NCI-H1048 (cell line): Measurements from ENCODE around the gene BCAS3.

Experiments
- DNase-seq: peaks from one replicate; lab custom pipeline; 2025; lab: John Stamatoyannopoulos, UW

The BCAS3 gene

DNA sequence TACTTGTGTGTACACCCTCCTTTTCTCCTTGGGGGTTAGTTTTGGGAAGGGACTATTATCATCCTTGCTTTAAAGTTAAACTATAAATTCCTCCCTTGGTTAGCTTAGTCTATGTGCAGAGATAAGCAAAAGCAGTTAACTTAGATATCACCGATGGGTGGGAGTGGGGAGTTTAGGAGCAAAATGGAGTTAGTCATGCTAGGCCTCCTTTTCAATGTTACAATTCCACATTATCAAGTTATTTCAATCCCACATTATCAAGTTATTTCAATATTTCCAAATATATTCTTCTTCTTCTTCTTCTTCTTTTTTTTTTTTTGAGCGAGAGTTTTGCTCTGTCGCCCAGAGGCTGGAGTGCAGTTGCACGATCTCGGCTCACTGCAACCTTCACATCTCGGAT, 1.7 kb upstream of the BCAS3 start:
- DNase-seq: no peak

GRCh38 chr17:60676758-60677307, 818 bp upstream of the BCAS3 start:
- no peak for DNase-seq

DNA sequence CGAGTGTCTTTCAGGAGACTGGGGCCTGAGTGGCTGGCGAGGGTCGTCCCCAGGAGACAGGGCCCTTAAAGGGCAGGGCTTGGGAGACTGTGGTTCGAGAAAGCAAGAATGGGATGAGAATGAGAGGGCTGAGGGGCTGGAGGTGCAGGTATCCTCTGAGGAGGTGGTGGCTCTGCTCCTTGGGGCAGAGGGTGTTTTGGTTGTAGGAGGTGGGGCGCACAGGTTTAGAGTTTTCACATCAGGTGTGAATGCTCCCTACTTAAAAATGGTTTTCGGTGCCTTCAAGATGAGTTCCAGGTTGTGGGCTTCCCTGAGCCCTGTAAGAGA, 430 bp downstream of the BCAS3 start:
- DNase-seq: no peak

DNA sequence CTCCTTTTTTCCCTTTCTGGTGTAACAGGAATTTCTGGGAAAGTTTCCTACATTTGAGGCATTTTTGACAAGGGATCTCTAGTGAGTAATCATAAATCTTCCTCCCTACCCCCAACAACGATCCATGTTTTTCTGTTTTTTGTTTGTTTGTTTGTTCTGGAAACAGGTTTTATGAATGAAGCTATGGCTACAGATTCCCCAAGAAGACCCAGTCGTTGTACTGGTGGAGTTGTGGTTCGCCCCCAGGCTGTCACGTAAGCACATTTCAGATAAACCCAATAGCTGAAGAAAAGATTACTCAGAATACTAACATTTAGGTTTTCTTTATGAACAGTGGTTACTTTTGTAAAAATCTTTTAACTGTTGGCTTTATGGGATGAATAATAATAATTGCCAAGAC, 1.6 kb downstream of the BCAS3 start:
- no peak for DNase-seq

DNA sequence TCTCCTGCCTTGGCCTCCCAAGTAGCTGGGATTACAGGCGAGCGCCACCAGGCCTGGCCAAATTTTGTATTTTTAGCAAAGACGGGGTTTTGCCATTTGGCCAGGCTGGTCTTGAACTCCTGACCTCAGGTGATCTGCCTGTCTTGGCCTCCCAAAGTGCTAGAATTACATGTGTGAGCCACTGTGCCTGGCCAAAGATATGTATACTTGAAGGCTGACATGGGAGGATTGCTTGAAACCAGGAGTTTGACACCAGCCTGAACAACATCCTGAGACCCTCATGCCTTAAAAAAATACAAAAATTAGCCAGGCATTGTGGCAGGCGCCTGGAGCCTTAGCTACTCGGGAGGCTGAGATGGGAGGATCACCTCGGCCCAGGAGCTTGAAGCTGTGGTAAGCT, 3.1 kb downstream of the BCAS3 start:
- no peak for DNase-seq

DNA sequence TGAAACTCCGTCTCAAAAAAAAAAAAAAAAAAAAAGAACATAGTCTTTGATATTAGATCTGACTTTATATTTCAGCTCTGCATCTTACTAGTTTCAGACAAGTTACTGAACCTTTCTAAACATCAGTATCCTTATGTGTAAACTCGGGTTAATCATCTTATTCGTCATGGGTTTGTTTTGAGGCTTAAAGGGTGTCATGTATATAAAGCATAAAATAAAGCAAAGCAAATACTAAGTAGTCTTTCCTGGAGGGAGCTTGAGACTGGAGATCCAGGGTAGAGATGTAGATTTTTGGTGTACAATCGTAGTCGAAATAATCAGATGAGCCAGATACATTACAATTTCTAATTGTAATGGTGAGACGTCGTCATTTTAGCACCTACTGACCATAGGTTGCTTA, 7.8 kb downstream of the BCAS3 start:
- DNase-seq: no peak

DNA sequence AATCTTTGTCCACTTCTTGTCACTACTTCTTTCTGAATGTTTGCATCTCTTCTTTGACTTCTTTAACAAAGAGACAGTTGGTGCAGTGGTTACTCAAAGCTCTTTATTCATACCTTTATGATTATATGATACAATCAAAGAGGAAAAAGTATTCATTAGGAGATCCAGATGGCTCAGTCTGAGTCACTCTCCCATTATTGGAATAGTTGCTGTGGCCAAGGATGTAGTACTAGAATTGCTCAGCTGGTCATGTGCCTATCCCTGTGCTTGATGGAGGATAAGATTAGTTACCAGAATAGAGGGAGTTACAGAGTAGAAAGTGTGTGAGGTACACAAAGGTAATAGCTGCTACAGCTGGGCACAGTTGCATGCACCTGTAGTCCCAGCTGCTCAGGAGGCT, 18.3 kb downstream of the BCAS3 start:
- no peak for DNase-seq

DNA sequence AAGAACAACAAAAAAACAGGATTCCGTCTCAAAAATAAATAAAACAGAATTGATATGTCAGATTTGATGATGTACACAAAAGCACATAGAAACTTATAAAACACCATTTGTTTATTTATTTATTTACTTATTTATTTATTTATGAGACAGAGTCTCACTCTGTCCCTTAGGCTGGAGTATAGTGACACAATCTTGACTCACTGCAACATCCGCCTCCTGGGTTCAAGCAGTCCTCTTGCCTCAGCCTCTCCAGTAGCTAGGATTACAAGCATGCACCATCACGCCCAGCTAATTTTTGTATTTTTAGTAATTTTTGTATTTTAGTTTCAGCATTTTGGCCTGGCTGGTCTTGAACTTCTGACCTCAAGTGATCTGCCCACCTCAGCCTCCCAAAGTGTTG, 21.4 kb downstream of the BCAS3 start:
- no peak for DNase-seq

DNA sequence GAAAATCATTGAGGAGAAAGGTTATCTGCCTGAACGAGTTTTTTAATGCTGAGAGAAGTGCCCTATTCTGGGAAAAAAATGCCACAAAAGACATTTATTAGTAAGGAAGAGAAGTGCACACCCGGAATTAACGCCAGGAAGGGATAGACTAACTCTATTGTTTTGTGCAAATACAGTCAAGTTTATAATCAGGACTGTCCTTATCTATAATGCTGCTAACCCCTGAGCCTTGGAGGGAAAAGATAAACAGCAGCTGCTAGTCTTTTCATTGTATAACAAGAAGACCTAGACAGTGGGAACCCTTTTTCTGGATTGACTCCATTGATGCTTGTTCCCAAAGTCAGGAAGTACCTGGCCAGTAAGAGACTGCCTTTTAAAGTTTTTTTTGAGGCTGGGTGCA, 26.5 kb downstream of the BCAS3 start:
- no peak for DNase-seq

GRCh38 chr17:60712675-60713074, 35.0 kb downstream of the BCAS3 start:
- DNase-seq: no peak

GRCh38 chr17:60713608-60714007, 36.0 kb downstream of the BCAS3 start:
- no peak for DNase-seq

DNA sequence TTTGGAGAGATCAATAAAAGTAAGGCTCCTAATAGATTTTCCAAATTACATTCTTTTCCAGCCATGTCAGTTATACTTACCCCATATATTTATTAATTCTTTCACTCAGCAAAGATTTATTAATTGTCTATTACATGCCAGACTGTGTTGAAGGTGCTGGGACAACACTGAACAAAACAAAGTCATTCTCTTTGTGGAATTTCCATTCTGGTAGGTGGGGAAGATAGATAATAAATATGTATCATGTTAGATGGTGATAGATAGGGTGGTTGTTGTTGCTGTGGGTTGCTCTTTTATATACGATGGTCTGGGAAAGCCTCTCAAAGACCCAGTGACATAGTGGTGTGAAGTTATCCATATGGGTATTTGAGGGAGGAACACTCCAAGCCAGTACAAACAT, 39.1 kb downstream of the BCAS3 start:
- no peak for DNase-seq

DNA sequence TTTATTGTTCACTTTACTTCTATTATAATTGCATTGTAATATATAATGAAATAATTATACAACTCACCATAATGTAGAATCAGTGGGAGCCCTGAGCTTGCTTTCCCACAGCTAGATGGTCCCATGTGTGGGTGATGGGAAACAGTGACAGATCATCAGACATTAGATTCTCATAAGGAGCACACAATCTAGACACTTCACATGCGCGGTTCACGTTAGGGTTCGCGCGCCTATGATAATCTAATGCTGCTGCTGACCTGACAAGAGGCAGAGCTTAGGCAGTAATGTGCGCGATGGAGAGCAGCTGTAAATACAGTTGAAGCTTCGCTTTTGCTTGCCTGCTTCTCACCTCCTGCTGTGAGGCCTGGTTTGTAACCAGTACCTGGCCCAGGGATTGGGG, 40.2 kb downstream of the BCAS3 start:
- no peak for DNase-seq

DNA sequence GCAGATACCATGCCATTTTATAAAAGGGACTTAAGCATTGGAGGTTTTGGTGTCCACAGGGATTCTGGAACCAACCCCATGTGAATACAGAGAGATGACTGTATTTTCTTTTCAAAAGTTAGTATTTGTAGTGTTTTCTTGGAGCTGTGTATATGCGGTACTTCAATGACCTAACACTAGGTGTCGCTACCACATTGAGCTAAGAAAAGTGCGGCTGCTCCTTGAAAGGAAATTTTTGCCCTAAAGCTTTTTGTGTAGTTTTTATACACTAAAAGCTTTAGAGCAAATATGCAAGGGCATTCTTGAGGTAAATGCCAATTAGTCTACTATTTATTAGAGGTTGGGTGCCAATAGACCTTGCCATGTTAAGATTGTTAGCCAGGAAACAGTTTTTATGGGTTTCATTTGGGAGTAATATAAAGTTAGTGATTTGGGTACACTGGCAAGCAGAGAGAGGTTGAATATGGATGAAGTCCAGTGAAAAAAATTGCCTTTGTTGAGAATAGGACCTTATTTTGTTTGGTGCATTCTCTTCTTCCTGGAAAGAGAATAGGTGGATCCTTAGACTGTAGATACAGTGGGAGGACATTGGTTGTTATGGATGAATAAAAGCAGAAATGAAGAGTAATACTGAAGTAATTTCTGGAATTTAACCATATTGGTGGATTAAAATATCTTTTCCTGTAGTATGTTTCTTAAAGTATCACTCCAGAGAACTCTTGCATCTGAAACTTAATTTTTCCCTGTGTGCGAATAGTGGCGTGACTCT, 43.3 kb downstream of the BCAS3 start:
- peak; percentile 73 for DNase-seq

GRCh38 chr17:60724647-60725046, 47.0 kb downstream of the BCAS3 start:
- DNase-seq: no peak

DNA sequence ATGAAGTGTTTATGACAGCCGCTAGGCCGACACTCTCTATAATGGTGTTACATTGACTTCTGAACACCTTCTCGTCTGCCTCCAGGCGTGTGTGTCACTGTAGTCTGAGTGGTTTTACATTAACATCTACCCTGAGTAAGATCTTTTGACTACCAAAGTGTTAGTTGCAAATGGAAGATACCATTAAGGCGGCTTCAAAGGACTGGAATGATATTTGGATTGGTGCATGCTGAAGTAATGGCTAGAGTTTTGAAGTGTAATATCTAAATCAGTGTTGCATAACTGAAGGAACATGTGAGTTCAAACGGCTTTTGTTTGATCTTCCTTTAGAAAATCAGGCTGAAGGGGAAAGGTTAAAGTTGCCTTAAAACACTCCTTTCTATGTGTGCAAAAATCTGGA, 52.2 kb downstream of the BCAS3 start:
- DNase-seq: no peak

GRCh38 chr17:60730273-60730672, 52.6 kb downstream of the BCAS3 start:
- DNase-seq: no peak

DNA sequence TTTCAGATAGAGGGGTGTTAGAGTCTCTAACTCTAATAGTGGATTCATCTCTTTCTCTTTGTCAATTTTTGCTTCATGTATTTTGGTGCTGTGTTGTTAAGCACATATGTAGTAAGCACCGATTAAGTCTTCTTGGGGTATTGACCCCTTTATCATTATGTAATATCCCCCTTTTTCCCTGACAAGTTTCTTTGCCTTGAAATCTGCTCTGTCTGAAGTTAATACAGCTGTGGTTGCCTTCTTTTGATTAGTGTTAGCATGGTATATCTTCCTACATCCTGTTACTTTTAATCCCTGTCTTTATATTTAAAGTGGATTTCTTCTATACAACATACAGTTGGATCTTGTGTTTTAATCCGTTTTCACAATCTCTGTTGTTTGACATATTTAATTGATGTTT, 60.6 kb downstream of the BCAS3 start:
- no peak for DNase-seq

DNA sequence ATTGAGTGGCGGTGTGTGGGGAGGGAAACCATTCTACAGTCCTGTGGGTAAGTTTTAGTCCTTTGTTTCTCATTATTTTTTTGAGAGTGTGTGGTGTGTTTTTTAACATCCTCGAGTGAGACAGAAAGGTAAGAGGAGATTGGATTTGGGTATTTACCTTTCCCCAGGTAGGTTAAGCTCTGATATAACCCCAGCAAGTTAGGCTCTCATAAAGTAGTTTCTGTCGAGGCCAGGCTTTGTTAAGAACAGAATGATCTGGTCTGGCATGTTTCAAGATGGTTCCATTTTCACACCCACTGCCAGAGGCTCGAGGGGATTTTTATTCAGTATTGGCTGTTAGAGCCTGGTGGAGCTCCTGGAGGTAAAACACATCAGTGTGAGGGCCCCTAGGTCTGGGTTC, 62.9 kb downstream of the BCAS3 start:
- DNase-seq: no peak

DNA sequence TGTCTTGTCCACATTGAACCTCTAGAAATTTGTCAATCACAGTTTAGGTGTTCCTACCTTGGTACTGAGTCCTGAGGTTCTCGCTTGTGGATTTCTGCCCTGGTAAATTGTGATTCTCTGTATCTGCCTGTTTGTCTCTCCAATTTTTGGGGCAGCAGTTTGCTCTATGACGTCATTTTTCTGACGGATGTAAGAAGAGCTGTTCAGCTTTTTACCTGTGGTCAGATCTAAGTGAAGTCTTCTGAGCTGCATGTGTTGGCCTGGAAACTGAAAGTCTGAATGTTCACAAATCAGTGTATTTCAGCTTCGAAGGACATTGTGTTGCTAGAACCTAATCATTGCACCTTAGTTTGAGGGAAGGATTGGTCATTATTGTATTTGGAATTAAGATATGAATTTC, 63.4 kb downstream of the BCAS3 start:
- no peak for DNase-seq

GRCh38 chr17:60743282-60743681, 65.6 kb downstream of the BCAS3 start:
- DNase-seq: no peak

- peak; percentile 93 for DNase-seq
Observed at GRCh38 chr17:60743799-60744198, 66.1 kb downstream of the BCAS3 start.

DNA sequence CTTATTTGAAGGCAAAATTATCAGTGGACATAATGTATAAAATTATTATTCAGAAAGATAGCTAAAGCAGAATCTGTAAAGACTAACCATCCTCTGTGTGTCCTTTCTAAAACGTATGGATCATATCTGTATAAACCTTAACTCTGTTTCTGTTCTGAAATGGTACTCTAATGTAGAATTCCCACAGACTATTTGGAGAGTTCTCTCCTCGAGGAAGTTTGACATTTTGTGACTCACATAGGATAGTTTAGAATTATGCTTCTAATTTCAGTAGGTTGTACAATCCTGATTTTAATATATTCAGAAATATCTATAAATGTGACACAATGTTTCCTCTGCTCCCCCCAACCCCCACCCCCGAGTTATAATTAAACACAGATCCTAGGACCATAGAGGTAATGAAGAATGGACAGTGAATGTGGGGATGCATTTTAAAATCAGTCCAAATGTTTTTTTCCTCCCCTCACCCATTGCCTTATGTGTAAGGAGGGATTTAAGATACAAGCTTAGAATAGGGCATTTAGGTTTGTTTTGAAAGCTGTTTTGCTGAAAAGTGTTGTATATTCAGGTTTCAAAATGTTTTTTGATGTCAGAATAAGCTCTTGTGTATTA, 66.8 kb downstream of the BCAS3 start:
- no peak for DNase-seq

DNA sequence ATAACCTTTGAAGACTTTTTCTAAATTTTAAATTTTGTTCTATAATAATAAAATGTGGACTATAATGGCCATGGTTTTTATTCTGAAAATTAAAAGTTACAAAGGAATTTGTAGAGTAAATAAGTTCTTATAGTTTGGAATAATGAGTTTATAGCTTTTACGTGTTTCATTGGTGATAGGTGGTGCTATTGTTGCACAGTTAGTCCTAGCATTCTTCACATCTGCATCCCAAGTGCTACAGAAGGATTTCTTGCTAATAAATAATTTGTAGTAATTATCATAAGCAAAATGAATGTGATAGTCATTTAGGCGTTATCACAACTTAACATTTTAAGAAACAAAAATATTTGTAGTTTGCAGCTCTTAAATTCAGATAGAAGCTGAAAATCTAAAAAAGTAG, 67.9 kb downstream of the BCAS3 start:
- no peak for DNase-seq
